Omental fat pad (tissue), 4 donors: ENCODE data around the gene NAXE. TPM values are rescaled to one million over a fixed set of nuclear protein-coding genes. Genes with fewer than 3 reads are reported as not detected.

Experiments used
- ATAC-seq: fragments of 150-250 bp; one replicate; pipeline ENCODE4 v1.9.1; 2016; ENCODE audit warnings: mild to moderate bottlenecking, moderate library complexity; ENCODE audit not compliant: low FRiP score
- DNase-seq: peaks from one replicate; pipeline ENCODE4 v3.0.0-alpha.2; 2019; ENCODE audit warnings: low spot score
- total RNA-seq, 4 donors: library from RNA; depleted of rRNA; stranded (reverse); fragments of >200 nt; gene quantifications; one replicate each; pipeline ENCODE4 v1.1.0, GENCODE V29; 2016
- TF ChIP-seq, protein P1 (sequence below), 3 donors: fragments of 450-650 bp; IDR thresholded peaks; one replicate each; pipeline ENCODE4 v1.5.1; 2016 to 2017; ENCODE audit warnings: antibody characterized with exemption in 3 of 3, mild to moderate bottlenecking in 3 of 3, moderate library complexity in 2 of 3

NAXE gene
- total RNA-seq, 4 donors from 2014 or later, result 49.4 to 71.5 (median 58.9) TPM

- TF ChIP-seq, protein P1, sequence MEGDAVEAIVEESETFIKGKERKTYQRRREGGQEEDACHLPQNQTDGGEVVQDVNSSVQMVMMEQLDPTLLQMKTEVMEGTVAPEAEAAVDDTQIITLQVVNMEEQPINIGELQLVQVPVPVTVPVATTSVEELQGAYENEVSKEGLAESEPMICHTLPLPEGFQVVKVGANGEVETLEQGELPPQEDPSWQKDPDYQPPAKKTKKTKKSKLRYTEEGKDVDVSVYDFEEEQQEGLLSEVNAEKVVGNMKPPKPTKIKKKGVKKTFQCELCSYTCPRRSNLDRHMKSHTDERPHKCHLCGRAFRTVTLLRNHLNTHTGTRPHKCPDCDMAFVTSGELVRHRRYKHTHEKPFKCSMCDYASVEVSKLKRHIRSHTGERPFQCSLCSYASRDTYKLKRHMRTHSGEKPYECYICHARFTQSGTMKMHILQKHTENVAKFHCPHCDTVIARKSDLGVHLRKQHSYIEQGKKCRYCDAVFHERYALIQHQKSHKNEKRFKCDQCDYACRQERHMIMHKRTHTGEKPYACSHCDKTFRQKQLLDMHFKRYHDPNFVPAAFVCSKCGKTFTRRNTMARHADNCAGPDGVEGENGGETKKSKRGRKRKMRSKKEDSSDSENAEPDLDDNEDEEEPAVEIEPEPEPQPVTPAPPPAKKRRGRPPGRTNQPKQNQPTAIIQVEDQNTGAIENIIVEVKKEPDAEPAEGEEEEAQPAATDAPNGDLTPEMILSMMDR (IDR thresholded peaks at IDR 0.05), result no peak
- DNase-seq (no peak), ATAC-seq (no peak)
These were observed 50.9 kb downstream of the NAXE start for GRCh38 chr1:156642265-156643048.

DNA sequence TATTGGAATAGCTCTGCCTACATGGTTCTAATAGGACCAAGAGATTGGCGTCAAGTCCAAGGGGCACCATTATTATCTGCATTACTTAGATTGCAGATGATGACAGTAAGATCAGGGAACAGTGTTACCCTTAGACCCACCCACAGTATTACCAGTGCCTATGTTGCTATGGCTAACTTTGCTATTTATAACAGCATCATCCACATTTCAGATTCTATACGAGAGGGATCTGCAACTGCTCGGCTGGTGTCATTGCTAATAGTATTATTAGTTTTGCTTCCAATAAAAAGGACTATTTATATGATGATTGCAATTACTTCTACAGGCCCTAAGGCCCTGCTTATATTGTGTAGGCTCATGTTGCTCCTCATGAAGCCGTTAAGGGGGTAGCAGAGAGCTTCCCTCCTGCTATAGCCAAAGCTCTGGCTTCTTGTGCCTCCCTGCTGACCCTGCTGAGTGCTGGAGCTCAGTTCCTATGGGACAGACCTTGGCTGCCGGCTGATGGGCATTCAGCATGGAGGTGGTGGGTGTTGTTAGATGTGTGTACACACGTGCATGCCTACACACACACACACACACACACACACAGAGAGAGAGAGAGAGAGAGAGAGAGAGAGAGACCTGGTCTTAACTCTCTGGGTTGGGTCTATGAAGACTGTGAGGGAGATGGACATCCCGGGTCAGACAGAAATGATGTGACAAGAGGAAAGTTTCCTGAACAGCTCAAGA is 51.6 kb downstream of the NAXE start:
- DNase-seq (no peak), ATAC-seq (no peak)
- TF ChIP-seq, protein P1 (IDR thresholded peaks at IDR 0.05), result no peak

DNA sequence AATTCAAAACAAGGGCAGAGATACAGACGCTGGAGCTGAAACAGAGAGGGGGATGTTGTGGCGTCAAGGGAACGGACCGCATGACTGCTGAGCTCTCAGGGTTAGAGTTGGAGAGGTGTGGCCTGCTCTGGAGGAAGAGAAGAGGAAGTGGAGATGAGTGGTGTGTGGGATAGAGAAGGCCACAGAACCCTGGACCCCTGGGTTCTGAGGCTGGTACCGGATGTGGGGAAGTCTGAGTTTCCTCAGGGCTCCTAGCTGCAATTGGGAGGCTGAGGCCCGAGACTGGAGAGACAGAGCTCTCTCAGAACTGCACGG is 52.2 kb downstream of the NAXE start:
- DNase-seq (no peak), ATAC-seq (no peak)
- TF ChIP-seq, protein P1 (IDR thresholded peaks at IDR 0.05), result no peak

Other genes starting within 250 kb of the NAXE start
- not detected for gene RHBG, start 222.6 kb upstream of the NAXE start, total RNA-seq
- gene MEF2D, start 91.0 kb upstream of the NAXE start, total RNA-seq, result 10 to 100 TPM; 22.8 to 33.8 (median 28.1) TPM
- gene IQGAP3, start 19.2 kb upstream of the NAXE start, total RNA-seq, result 1 to 10 TPM in 1 of 4 donors, under 1 TPM in 3; 0.16 to 4.2 (median 0.23) TPM
- gene TTC24, start 12.1 kb upstream of the NAXE start, total RNA-seq, result not detected
- gene GPATCH4, start 9.7 kb downstream of the NAXE start, total RNA-seq, result 10 to 100 TPM; 30.2 to 77.5 (median 35.5) TPM
- 1 to 10 TPM in 1 of 4 donors, not detected in 3; 2.8 TPM for gene HAPLN2, start 27.6 kb downstream of the NAXE start, total RNA-seq
- gene BCAN, start 50.3 kb downstream of the NAXE start, total RNA-seq, result not detected
- gene NES, start 85.6 kb downstream of the NAXE start, total RNA-seq, result 10 to 100 TPM; 17.4 to 76.4 (median 27.7) TPM
- gene CRABP2, start 113.8 kb downstream of the NAXE start, total RNA-seq, result 1 to 10 TPM in 3 of 4 donors, not detected in 1; 4.5 to 8.8 (median 8.8) TPM
- 10 to 100 TPM; 12.1 to 25.4 (median 18.8) TPM for gene METTL25B, start 136.7 kb downstream of the NAXE start, total RNA-seq
- gene ISG20L2, start 137.0 kb downstream of the NAXE start, total RNA-seq, result 10 to 100 TPM; 19.8 to 34.1 (median 28.2) TPM
- gene MRPL24, start 149.3 kb downstream of the NAXE start, total RNA-seq, result 10 to 100 TPM; 45.0 to 74.4 (median 69.8) TPM
- gene HDGF, start 159.9 kb downstream of the NAXE start, total RNA-seq, result 100 to 1,000 TPM; 124 to 242 (median 137) TPM
- gene PRCC, start 175.8 kb downstream of the NAXE start, total RNA-seq, result 10 to 100 TPM; 25.5 to 34.7 (median 28.2) TPM
- 1 to 10 TPM; 2.2 to 6.5 (median 3.7) TPM for gene SH2D2A, start 225.1 kb downstream of the NAXE start, total RNA-seq